ENCODE results near the gene BPIFB2.
"Not testable (repeated sequence)": the region's sequence is repeated elsewhere in the genome, so short reads cannot be mapped to it uniquely, and the experiment has no call there.

BPIFB2 gene

DNA sequence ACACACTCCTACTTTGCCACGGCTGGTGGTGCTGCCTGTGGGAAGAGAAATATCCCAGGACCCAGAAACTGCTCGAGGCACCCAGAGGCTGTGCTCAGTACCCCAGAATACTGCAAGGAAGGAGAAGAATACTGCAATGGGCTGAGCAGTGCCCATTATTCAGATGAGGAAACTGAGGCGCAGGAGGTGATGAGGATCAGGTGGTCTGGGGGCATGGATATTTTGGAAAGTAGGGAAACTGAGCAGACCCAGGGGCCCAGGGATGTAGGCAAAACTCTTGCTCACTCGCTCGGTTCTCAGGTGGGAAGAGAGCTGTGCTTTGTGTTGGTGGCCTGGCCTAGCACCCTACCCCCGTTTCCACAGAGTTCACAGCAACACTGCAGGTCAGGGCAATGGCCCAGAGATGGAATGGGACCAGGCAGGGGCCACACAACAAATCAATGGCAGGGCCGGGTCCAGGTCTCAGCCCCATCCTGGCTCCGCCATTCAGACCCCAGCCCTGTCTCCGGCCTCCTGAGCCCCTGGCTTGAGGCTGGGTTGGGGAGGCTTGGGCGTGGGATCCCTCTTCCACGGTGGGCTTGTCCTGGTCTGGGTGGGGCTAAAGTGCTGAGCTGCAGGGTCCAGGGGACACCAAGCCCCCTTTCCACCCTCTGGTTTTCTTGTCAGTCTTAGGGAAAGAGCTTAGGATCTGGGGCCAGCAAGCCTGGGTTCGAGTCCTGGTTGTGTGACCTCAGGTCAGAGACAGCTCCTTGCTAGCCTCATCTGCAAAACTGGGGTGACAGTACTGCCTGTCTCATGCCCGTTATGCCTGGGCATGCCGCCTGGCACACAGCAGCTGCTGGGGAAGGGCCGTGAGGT lies 37.2 kb upstream of the BPIFB2 start:
- no peak for FAIRE-seq
- DNase-seq (ENCODE audit: insufficient read length, low spot score) = no peak
- TF ChIP-seq POU2F2 (IDR thresholded peaks at IDR 0.05; ENCODE audit: low read depth, low read length) = no peak
- no peak for TF ChIP-seq POLR2AphosphoS5 (IDR thresholded peaks at IDR 0.05; ENCODE audit: low read depth, low read length)
- TF ChIP-seq SPI1 (IDR thresholded peaks at IDR 0.05; ENCODE audit: low read depth, low read length) = no peak
- TF ChIP-seq POLR2A (IDR thresholded peaks at IDR 0.05; ENCODE audit: low read depth, low read length) = no peak
- TF ChIP-seq PAX5 (IDR thresholded peaks at IDR 0.05; ENCODE audit: insufficient read depth, low read length, severe bottlenecking) = no peak
- TF ChIP-seq TAF1 (IDR thresholded peaks at IDR 0.05; ENCODE audit: low read depth, low read length) = no peak

GRCh38 chr20:32970973-32971300 lies 36.6 kb upstream of the BPIFB2 start:
- peak; percentile 13 for FAIRE-seq
- DNase-seq (ENCODE audit: insufficient read length, low spot score) = no peak
- no peak for TF ChIP-seq POLR2AphosphoS5 (IDR thresholded peaks at IDR 0.05; ENCODE audit: low read depth, low read length)
- no peak for TF ChIP-seq SPI1 (IDR thresholded peaks at IDR 0.05; ENCODE audit: low read depth, low read length)
- no peak for TF ChIP-seq POLR2A (IDR thresholded peaks at IDR 0.05; ENCODE audit: low read depth, low read length)
- no peak for TF ChIP-seq TAF1 (IDR thresholded peaks at IDR 0.05; ENCODE audit: low read depth, low read length)
- no peak for TF ChIP-seq POU2F2 (IDR thresholded peaks at IDR 0.05; ENCODE audit: low read depth, low read length)
- TF ChIP-seq PAX5 (IDR thresholded peaks at IDR 0.05; ENCODE audit: insufficient read depth, low read length, severe bottlenecking) = no peak

DNA sequence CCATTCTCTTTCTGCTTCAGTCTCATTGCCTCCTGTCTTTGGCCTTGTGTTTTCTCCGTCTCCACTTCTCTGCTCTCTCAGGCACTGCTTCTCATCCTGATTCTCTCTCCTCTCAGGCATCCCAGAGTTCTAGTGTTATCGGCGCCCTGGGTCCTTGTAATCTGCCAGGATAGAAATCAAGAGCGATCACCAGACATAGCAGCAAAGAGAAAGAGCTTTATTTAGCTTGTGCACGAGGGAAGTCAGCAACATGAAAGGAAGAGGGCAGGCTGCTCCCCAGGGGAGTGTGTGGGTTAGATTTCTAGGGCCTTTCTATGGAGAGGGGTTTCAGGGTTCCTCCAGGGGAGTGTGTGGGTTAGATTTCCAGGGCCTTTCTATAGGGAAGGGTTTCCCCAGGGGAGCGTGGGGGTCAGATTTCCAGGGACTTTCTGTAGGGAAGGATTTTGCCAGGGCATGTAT lies 35.8 kb upstream of the BPIFB2 start:
- peak; percentile 20 for FAIRE-seq
- no peak for TF ChIP-seq POLR2AphosphoS5 (IDR thresholded peaks at IDR 0.05; ENCODE audit: low read depth, low read length)
- no peak for TF ChIP-seq PAX5 (IDR thresholded peaks at IDR 0.05; ENCODE audit: insufficient read depth, low read length, severe bottlenecking)
- no peak for TF ChIP-seq TAF1 (IDR thresholded peaks at IDR 0.05; ENCODE audit: low read depth, low read length)
- TF ChIP-seq POU2F2 (IDR thresholded peaks at IDR 0.05; ENCODE audit: low read depth, low read length) = no peak
- TF ChIP-seq POLR2A (IDR thresholded peaks at IDR 0.05; ENCODE audit: low read depth, low read length) = no peak
- no peak for TF ChIP-seq SPI1 (IDR thresholded peaks at IDR 0.05; ENCODE audit: low read depth, low read length)
- no peak for DNase-seq (ENCODE audit: insufficient read length, low spot score)

GRCh38 chr20:32972181-32973076 lies 35.1 kb upstream of the BPIFB2 start:
- TF ChIP-seq POLR2AphosphoS5 (IDR thresholded peaks at IDR 0.05; ENCODE audit: low read depth, low read length) = peak; percentile 29; the same call in 1 of the 2 replicates
- TF ChIP-seq POLR2A (IDR thresholded peaks at IDR 0.05; ENCODE audit: low read depth, low read length) = peak; percentile 45; the same call in 1 of the 2 replicates
- no peak for TF ChIP-seq TAF1 (IDR thresholded peaks at IDR 0.05; ENCODE audit: low read depth, low read length)
- no peak for TF ChIP-seq PAX5 (IDR thresholded peaks at IDR 0.05; ENCODE audit: insufficient read depth, low read length, severe bottlenecking)
- no peak for TF ChIP-seq POU2F2 (IDR thresholded peaks at IDR 0.05; ENCODE audit: low read depth, low read length)
- peak; percentile 93 for TF ChIP-seq SPI1 (IDR thresholded peaks at IDR 0.05; ENCODE audit: low read depth, low read length)
- FAIRE-seq = peak; percentile 79
- peak; percentile 73 for DNase-seq (ENCODE audit: insufficient read length, low spot score)

GRCh38 chr20:32973077-32973717 lies 34.3 kb upstream of the BPIFB2 start:
- peak; percentile 28 for FAIRE-seq
- DNase-seq (ENCODE audit: insufficient read length, low spot score) = no peak
- no peak for TF ChIP-seq POLR2A (IDR thresholded peaks at IDR 0.05; ENCODE audit: low read depth, low read length)
- TF ChIP-seq PAX5 (IDR thresholded peaks at IDR 0.05; ENCODE audit: insufficient read depth, low read length, severe bottlenecking) = no peak

GRCh38 chr20:32974204-32975064 lies 33.1 kb upstream of the BPIFB2 start:
- not testable (repeated sequence) for FAIRE-seq

DNA sequence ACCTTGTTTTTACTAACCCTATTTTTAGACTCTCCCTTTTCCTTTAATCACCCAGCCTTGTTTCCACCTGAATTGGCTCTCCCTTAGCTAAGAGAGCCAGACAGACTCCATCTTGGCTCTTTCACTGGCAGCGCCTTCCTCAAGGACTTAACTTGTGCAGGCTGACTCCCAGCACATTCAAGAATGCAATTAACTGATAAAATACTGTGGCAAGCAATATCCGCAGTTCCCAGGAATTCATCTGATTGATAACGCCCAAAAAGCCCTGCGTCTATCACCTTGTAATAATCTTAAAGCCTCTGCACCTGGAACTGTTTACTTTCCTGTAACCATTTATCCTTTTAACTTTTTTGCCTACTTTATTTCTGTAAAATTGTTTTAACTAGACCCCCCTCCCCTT lies 32.4 kb upstream of the BPIFB2 start:
- not testable (repeated sequence) for DNase-seq (ENCODE audit: insufficient read length, low spot score); FAIRE-seq

More at GRCh38 chr20:32974204-32975064, 33.1 kb upstream of the BPIFB2 start:
- not testable (repeated sequence) for DNase-seq (ENCODE audit: insufficient read length, low spot score)

GRCh38 chr20:32975698-32976674 lies 31.5 kb upstream of the BPIFB2 start:
- no peak for TF ChIP-seq PAX5 (IDR thresholded peaks at IDR 0.05; ENCODE audit: insufficient read depth, low read length, severe bottlenecking)
- no peak for TF ChIP-seq TAF1 (IDR thresholded peaks at IDR 0.05; ENCODE audit: low read depth, low read length)
- TF ChIP-seq SPI1 (IDR thresholded peaks at IDR 0.05; ENCODE audit: low read depth, low read length) = no peak
- TF ChIP-seq POU2F2 (IDR thresholded peaks at IDR 0.05; ENCODE audit: low read depth, low read length) = no peak
- no peak for TF ChIP-seq POLR2A (IDR thresholded peaks at IDR 0.05; ENCODE audit: low read depth, low read length)
- no peak for TF ChIP-seq POLR2AphosphoS5 (IDR thresholded peaks at IDR 0.05; ENCODE audit: low read depth, low read length)
- no peak for FAIRE-seq
- no peak for DNase-seq (ENCODE audit: insufficient read length, low spot score)
